Cardiac septum (tissue), 1 donor: ENCODE data around the gene ATP2A3. TPM values are rescaled to one million over a fixed set of nuclear protein-coding genes. Genes with fewer than 3 reads are reported as not detected.
A peak's percentile ranks its signal among the peaks of the same experiment; 100 is the strongest.

Experiments
- DNase-seq: peaks from one replicate; pipeline ENCODE4 v3.0.0-alpha.2; 2020; ENCODE audit warnings: low spot score
- intact Hi-C: fragments of 100-400 bp; cut with DNase I; formaldehyde crosslinking; loops from one replicate; pipeline ENCODE4 v1.14.0; 2022
- total RNA-seq: library from RNA; stranded (reverse); fragmentation: NEBNext Ultra II Directional; extraction: Animal tissue kit (Norgen Biotek cat#: 25700); gene quantifications from one replicate; pipeline ENCODE4 v1.2.1, GENCODE V29; 2021
- donor health status: DM: no; HTN: no; CAD: no.

The ATP2A3 gene
- total RNA-seq, 1 donor from 2014 or later = 8.9 TPM

GRCh38 chr17:3903051-3903825 lies 61.0 kb downstream of the ATP2A3 start:
- DNase-seq = no peak
- intact Hi-C loops = no loop called here

GRCh38 chr17:3900646-3901045 lies 63.6 kb downstream of the ATP2A3 start:
- intact Hi-C loops = no loop called here
- no peak for DNase-seq

GRCh38 chr17:3897731-3898130 lies 66.5 kb downstream of the ATP2A3 start:
- intact Hi-C loops = no loop called here
- no peak for DNase-seq

- DNase-seq = no peak
- intact Hi-C loops = no loop called here
Measured at GRCh38 chr17:3896968-3897235, 67.3 kb downstream of the ATP2A3 start.

GRCh38 chr17:3896108-3896967 lies 67.9 kb downstream of the ATP2A3 start:
- DNase-seq = no peak
- intact Hi-C loops = no loop called here

GRCh38 chr17:3895354-3895753 lies 68.9 kb downstream of the ATP2A3 start:
- intact Hi-C loops = no loop called here
- DNase-seq = no peak

- no peak for DNase-seq
- intact Hi-C loops = no loop called here
Measured at GRCh38 chr17:3894911-3895343, 69.3 kb downstream of the ATP2A3 start.

GRCh38 chr17:3894188-3894587 lies 70.0 kb downstream of the ATP2A3 start:
- intact Hi-C loops = no loop called here
- DNase-seq = no peak

GRCh38 chr17:3893720-3894116 lies 70.5 kb downstream of the ATP2A3 start:
- DNase-seq = no peak
- intact Hi-C loops = no loop called here

- intact Hi-C loops = no loop called here
- DNase-seq = peak; percentile 95
Measured at GRCh38 chr17:3893003-3893719, 71.1 kb downstream of the ATP2A3 start, which contains the start of gene CAMKK1. Gene CAMKK1, minus strand, starts transcription at chr17:3893053. Its CDS starts 7,366 bp downstream, at chr17:3885687.

GRCh38 chr17:3892095-3892998 lies 71.9 kb downstream of the ATP2A3 start:
- intact Hi-C loops = no loop called here

GRCh38 chr17:3891626-3892094 lies 72.6 kb downstream of the ATP2A3 start:
- DNase-seq = no peak
- intact Hi-C loops = no loop called here

More at GRCh38 chr17:3892095-3892998, 71.9 kb downstream of the ATP2A3 start:
- DNase-seq = peak; percentile 89

GRCh38 chr17:3890878-3891219 lies 73.4 kb downstream of the ATP2A3 start:
- DNase-seq = no peak
- intact Hi-C loops = no loop called here

GRCh38 chr17:3890082-3890877 lies 74.0 kb downstream of the ATP2A3 start:
- DNase-seq = no peak
- intact Hi-C loops = no loop called here

GRCh38 chr17:3889325-3890012 lies 74.8 kb downstream of the ATP2A3 start:
- no peak for DNase-seq
- intact Hi-C loops = no loop called here

- peak; percentile 81 for DNase-seq
Measured at GRCh38 chr17:3888343-3889171, 75.7 kb downstream of the ATP2A3 start.

GRCh38 chr17:3887804-3888203 lies 76.4 kb downstream of the ATP2A3 start:
- DNase-seq = no peak
- intact Hi-C loops = no loop called here

More at GRCh38 chr17:3888343-3889171, 75.7 kb downstream of the ATP2A3 start:
- intact Hi-C loops = no loop called here
